Suprapubic skin (tissue), 4 donors: ENCODE data around the gene JAK1. TPM values are rescaled to one million over a fixed set of nuclear protein-coding genes. Genes with fewer than 3 reads are reported as not detected.
"Not testable (repeated sequence)": the region's sequence is repeated elsewhere in the genome, so short reads cannot be mapped to it uniquely, and the experiment has no call there.

Source experiments
- DNase-seq, 2 donors: peaks; one replicate each; pipeline ENCODE4 v3.0.0-alpha.2; 2019; ENCODE audit warnings: low spot score in 2 of 2
- H3K27ac ChIP-seq: fragments of 200-600 bp; sonication (generic); one replicate; pipeline ENCODE4 v1.5.1; 2019
- H3K27me3 ChIP-seq: fragments of 200-600 bp; sonication (generic); one replicate; pipeline ENCODE4 v1.5.1; 2019
- H3K36me3 ChIP-seq: fragments of 200-600 bp; sonication (generic); one replicate; pipeline ENCODE4 v1.5.1; 2019
- H3K4me1 ChIP-seq: fragments of 200-600 bp; sonication (generic); one replicate; pipeline ENCODE4 v1.5.1; 2019
- H3K4me3 ChIP-seq: fragments of 200-600 bp; sonication (generic); one replicate; pipeline ENCODE4 v1.5.1; 2019; ENCODE audit warnings: mild to moderate bottlenecking
- H3K9me3 ChIP-seq: fragments of 200-600 bp; sonication (generic); one replicate; pipeline ENCODE4 v1.5.1; 2019
- CTCF ChIP-seq, 2 donors: fragments of 200-600 bp in 1 of 2; fragments of 450-650 bp in 1 of 2; sonication (generic) in 1 of 2; IDR thresholded peaks; one replicate each; pipeline ENCODE4 v1.5.1; 2016 to 2019; ENCODE audit warnings: antibody characterized with exemption in 2 of 2, mild to moderate bottlenecking in 1 of 2, moderate library complexity in 1 of 2
- EP300 ChIP-seq: sonication (generic); formaldehyde crosslinking; IDR thresholded peaks from one replicate; pipeline ENCODE4 v1.6.1; 2017; ENCODE audit warnings: antibody characterized with exemption
- POLR2A ChIP-seq, 2 donors: fragments of 450-650 bp; IDR thresholded peaks; one replicate each; pipeline ENCODE4 v1.6.1; 2017; ENCODE audit warnings: antibody characterized with exemption in 2 of 2, mild to moderate bottlenecking in 2 of 2, moderate library complexity in 2 of 2
- POLR2AphosphoS5 ChIP-seq, 3 donors: sonication (generic); formaldehyde crosslinking; IDR thresholded peaks; one replicate each; pipeline ENCODE4 v1.6.1; 2017; ENCODE audit warnings: antibody characterized with exemption in 3 of 3
- WGBS: methylation state at CpG from one replicate; pipeline ENCODE4 v1.1.5; 2018; 5-methylcytosine and 5-hydroxymethylcytosine counted together
- total RNA-seq, 4 donors: library from RNA; depleted of rRNA; stranded (reverse); fragments of >200 nt; gene quantifications; one replicate each; pipeline ENCODE4 v1.1.0, GENCODE V29; 2016

The JAK1 gene
- total RNA-seq, 4 donors from 2014 or later = 99.0 to 169 (median 127) TPM

- TF ChIP-seq POLR2A (IDR thresholded peaks at IDR 0.05) (no peak), EP300 (no peak), CTCF (IDR thresholded peaks at IDR 0.05) (no peak), POLR2AphosphoS5 (IDR thresholded peaks at IDR 0.05) (no peak)
- Histone ChIP-seq H3K36me3 (no peaks in the 10 kb centered on the region), H3K27ac (no peak overlapping the region), H3K9me3 (no peaks in the 10 kb centered on the region), H3K27me3 (no peaks in the 10 kb centered on the region), H3K4me3 (no peak overlapping the region), H3K4me1 (peaks cover 16% of the 10 kb centered on the region)
- WGBS = 88% methylated on average over 2 of the region's 2 CpGs
- no peak for DNase-seq
Measured at GRCh38 chr1:65006806-65007205, 40.5 kb upstream of the JAK1 start.

GRCh38 chr1:65003316-65003664, 36.9 kb upstream of the JAK1 start:
- H3K9me3 ChIP-seq = no peaks in the 10 kb centered on the region
- H3K27ac ChIP-seq = peak overlapping the region; percentile 98
- H3K27me3 ChIP-seq = no peaks in the 10 kb centered on the region
- no peak for DNase-seq
- WGBS = 6% methylated on average over 11 of the region's 11 CpGs
- H3K36me3 ChIP-seq = no peaks in the 10 kb centered on the region
- TF ChIP-seq EP300 = no peak
- TF ChIP-seq POLR2AphosphoS5 (IDR thresholded peaks at IDR 0.05) = no peak
- no peak for TF ChIP-seq CTCF (IDR thresholded peaks at IDR 0.05)
- no peak for TF ChIP-seq POLR2A (IDR thresholded peaks at IDR 0.05)
- peaks cover 24% of the 10 kb centered on the region for H3K4me1 ChIP-seq
- H3K4me3 ChIP-seq = peak overlapping the region; percentile 67

GRCh38 chr1:65002508-65003315, 36.4 kb upstream of the JAK1 start:
- peak overlapping the region; percentile 67 for H3K4me3 ChIP-seq
- peak overlapping the region; percentile 98 for H3K27ac ChIP-seq
- H3K36me3 ChIP-seq = no peaks in the 10 kb centered on the region
- under 1% methylated on average over 42 of the region's 72 CpGs for WGBS
- no peaks in the 10 kb centered on the region for H3K9me3 ChIP-seq
- peaks cover 24% of the 10 kb centered on the region for H3K4me1 ChIP-seq
- peak; percentile 91 to 95 for DNase-seq
- peak in 2 of 3 donors; percentile 63 to 73 for TF ChIP-seq POLR2AphosphoS5 (IDR thresholded peaks at IDR 0.05)
- peak in 1 of 2 donors; percentile 66 for TF ChIP-seq POLR2A (IDR thresholded peaks at IDR 0.05)
- TF ChIP-seq CTCF (IDR thresholded peaks at IDR 0.05) = no peak
- H3K27me3 ChIP-seq = no peaks in the 10 kb centered on the region

GRCh38 chr1:65002156-65002507, 35.8 kb upstream of the JAK1 start:
- 51% methylated on average over 12 of the region's 12 CpGs for WGBS
- peaks cover 24% of the 10 kb centered on the region for H3K4me1 ChIP-seq
- TF ChIP-seq EP300 (no peak), CTCF (IDR thresholded peaks at IDR 0.05) (no peak), POLR2A (IDR thresholded peaks at IDR 0.05) (no peak), POLR2AphosphoS5 (IDR thresholded peaks at IDR 0.05) (no peak)
- peak overlapping the region; percentile 67 for H3K4me3 ChIP-seq
- H3K36me3 ChIP-seq = no peaks in the 10 kb centered on the region
- H3K27ac ChIP-seq = peak overlapping the region; percentile 98
- peak in 1 of 2 donors; percentile 69 for DNase-seq
- H3K9me3 ChIP-seq = no peaks in the 10 kb centered on the region
- H3K27me3 ChIP-seq = no peaks in the 10 kb centered on the region

- peak in 2 of 3 donors; percentile 40 to 57 for TF ChIP-seq POLR2AphosphoS5 (IDR thresholded peaks at IDR 0.05)
- TF ChIP-seq POLR2A (IDR thresholded peaks at IDR 0.05) = peak; percentile 33 to 51
- peak in 1 of 2 donors; percentile 36 for TF ChIP-seq CTCF (IDR thresholded peaks at IDR 0.05)
- TF ChIP-seq EP300 = no peak
- Histone ChIP-seq H3K36me3 (no peaks in the 10 kb centered on the region), H3K4me1 (peaks cover 24% of the 10 kb centered on the region), H3K4me3 (peak overlapping the region; percentile 67), H3K27me3 (no peaks in the 10 kb centered on the region), H3K9me3 (no peaks in the 10 kb centered on the region), H3K27ac (peak overlapping the region; percentile 98)
- 55% methylated on average over 18 of the region's 18 CpGs for WGBS
- peak; percentile 91 to 93 for DNase-seq
Measured at GRCh38 chr1:65001231-65001792, 35.0 kb upstream of the JAK1 start.

GRCh38 chr1:64998425-64998948, 32.1 kb upstream of the JAK1 start:
- H3K27me3 ChIP-seq, H3K27ac ChIP-seq, H3K9me3 ChIP-seq, H3K4me3 ChIP-seq, H3K36me3 ChIP-seq: not testable (repeated sequence)
- peaks cover 18% of the 10 kb centered on the region for H3K4me1 ChIP-seq
- DNase-seq = peak in 1 of 2 donors; percentile 3
- WGBS = 89% methylated on average over 4 of the region's 4 CpGs
